PFSK-1 (cell line): Measurements from ENCODE around the gene MFSD6.

Experiments used
- FOXP2 ChIP-seq: optimal IDR thresholded peaks from 2 replicates; pipeline ENCODE3; 2011; ENCODE audit warnings: borderline replicate concordance, control low read depth, inconsistent platforms; ENCODE audit not compliant: insufficient read depth; ENCODE audit errors: extremely low read length, extremely low read depth
- POLR2AphosphoS5 ChIP-seq: IDR thresholded peaks from 2 replicates; pipeline ENCODE4 v1.6.1; 2012; ENCODE audit warnings: low read depth, mild to moderate bottlenecking, control low read depth, low read length, moderate library complexity
- SIN3A ChIP-seq: IDR thresholded peaks from 2 replicates; pipeline ENCODE4 v1.6.1; 2012; ENCODE audit warnings: mild to moderate bottlenecking, low read length, moderate library complexity, borderline replicate concordance; ENCODE audit not compliant: insufficient read depth
- TAF1 ChIP-seq: IDR thresholded peaks from 2 replicates; pipeline ENCODE4 v1.6.1; 2012; ENCODE audit warnings: low read length, control low read depth, borderline replicate concordance; ENCODE audit not compliant: insufficient read depth
- TF ChIP-seq, protein P1 (sequence below), 2 experiments: IDR thresholded peaks; 2 replicates each; pipeline versions ENCODE4 v1.6.1 to v1.8.0; 2011 to 2012; ENCODE audit warnings: low read depth in 2 of 2, low read length in 2 of 2, control low read depth in 1 of 2, inconsistent platforms in 1 of 2, mild to moderate bottlenecking in 1 of 2, moderate library complexity in 1 of 2; ENCODE audit not compliant: insufficient read depth in 1 of 2

The MFSD6 gene

DNA sequence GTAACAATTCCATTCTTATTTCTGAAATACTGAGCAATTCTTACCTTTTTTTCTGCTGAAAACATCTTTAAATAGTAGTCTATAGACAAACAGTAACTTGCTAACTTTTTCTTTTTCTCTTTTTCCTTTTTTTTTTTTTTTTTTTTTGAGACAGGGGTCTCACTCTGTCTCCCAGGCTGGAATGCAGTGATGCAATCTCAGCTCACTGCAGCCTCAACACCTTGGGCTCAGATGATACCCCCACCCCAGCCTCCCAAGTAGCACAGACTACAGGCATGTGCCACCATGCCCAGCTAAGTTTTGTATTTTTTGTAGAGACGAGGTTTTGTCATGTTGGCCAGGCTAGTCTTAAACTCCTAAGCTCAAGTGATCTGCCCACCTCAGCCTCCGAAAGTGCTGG, 42.2 kb downstream of the MFSD6 start:
- no peak for TF ChIP-seq POLR2AphosphoS5

DNA sequence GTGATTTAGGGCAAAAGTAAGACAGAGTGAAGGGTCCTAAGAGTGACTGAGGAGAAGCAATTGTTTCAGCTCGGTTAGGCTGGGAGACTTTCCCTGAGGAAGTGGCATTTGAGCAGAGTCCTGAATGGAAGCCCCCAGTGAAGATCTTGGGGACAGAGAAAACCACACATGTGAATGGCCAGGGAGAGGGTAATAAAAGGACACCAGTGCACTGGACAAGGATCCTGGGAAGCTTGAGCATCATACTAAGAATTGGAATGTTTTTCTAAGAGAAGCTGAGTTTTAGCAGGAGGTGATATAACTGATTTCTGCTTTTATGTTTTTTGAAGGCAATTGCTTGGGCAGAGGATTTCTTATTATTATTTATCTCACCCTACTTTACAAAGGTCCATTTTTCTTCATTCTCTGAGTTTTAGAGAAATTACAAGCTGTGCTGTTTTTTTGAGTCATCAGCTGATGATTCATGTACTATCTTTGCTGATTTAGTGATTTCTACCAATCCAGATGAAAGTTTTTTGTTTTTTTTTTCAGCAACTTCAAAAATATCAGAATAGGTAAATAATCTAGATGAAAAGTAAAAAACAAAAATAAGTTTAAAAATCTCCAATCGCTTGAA, 43.5 kb downstream of the MFSD6 start:
- TF ChIP-seq FOXP2: no peak
- TF ChIP-seq, protein P1, sequence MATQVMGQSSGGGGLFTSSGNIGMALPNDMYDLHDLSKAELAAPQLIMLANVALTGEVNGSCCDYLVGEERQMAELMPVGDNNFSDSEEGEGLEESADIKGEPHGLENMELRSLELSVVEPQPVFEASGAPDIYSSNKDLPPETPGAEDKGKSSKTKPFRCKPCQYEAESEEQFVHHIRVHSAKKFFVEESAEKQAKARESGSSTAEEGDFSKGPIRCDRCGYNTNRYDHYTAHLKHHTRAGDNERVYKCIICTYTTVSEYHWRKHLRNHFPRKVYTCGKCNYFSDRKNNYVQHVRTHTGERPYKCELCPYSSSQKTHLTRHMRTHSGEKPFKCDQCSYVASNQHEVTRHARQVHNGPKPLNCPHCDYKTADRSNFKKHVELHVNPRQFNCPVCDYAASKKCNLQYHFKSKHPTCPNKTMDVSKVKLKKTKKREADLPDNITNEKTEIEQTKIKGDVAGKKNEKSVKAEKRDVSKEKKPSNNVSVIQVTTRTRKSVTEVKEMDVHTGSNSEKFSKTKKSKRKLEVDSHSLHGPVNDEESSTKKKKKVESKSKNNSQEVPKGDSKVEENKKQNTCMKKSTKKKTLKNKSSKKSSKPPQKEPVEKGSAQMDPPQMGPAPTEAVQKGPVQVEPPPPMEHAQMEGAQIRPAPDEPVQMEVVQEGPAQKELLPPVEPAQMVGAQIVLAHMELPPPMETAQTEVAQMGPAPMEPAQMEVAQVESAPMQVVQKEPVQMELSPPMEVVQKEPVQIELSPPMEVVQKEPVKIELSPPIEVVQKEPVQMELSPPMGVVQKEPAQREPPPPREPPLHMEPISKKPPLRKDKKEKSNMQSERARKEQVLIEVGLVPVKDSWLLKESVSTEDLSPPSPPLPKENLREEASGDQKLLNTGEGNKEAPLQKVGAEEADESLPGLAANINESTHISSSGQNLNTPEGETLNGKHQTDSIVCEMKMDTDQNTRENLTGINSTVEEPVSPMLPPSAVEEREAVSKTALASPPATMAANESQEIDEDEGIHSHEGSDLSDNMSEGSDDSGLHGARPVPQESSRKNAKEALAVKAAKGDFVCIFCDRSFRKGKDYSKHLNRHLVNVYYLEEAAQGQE (IDR thresholded peaks at IDR 0.05; ENCODE audit: insufficient read depth in 1 of 2, low read depth in 2 of 2, low read length in 2 of 2): no peak
- TF ChIP-seq POLR2AphosphoS5: no peak
- TF ChIP-seq SIN3A: no peak
- no peak for TF ChIP-seq TAF1

DNA sequence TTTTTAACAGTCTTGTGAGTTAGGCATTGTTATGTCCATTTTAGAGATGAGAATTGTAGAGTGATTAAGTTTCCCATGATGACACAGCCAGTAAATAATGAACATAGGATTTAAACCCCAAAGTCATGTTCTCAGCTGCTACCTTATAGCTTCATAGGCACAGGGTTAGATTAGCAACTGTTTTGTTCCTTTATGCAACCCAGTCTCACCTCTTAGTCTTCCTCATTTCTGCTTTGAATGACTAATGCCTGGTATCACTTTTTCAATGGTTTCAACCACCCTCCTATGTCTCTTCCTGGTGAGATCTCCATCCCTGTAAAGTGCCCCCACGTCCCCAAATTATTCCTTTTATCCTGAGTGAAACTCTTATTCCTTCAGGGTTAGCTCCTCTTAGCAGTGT, 44.3 kb downstream of the MFSD6 start:
- TF ChIP-seq, protein P1 (IDR thresholded peaks at IDR 0.05; ENCODE audit: insufficient read depth in 1 of 2, low read depth in 2 of 2, low read length in 2 of 2): no peak
- TF ChIP-seq FOXP2: no peak
- no peak for TF ChIP-seq POLR2AphosphoS5
- no peak for TF ChIP-seq SIN3A
- TF ChIP-seq TAF1: no peak

DNA sequence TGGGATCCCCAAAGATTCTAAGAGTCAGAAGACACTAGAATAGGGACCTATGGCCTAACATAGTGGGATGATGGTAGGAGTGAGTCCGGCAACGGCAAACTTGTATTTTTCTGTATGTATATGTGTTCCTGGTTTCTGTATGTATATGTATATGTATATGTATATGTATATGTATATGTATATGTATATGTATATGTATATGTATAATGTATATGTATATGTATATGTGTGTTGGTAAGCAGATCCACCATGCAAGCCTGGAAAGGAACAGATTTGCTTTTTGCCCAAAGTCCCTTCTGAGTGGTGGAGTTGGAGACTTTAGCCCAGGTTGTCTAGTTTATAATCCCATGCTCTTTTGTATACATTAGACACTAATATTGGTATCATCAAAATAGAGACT, 46.6 kb downstream of the MFSD6 start:
- TF ChIP-seq, protein P1 (IDR thresholded peaks at IDR 0.05; ENCODE audit: insufficient read depth in 1 of 2, low read depth in 2 of 2, low read length in 2 of 2): no peak
- TF ChIP-seq SIN3A (no peak), POLR2AphosphoS5 (no peak), TAF1 (no peak), FOXP2 (no peak)

DNA sequence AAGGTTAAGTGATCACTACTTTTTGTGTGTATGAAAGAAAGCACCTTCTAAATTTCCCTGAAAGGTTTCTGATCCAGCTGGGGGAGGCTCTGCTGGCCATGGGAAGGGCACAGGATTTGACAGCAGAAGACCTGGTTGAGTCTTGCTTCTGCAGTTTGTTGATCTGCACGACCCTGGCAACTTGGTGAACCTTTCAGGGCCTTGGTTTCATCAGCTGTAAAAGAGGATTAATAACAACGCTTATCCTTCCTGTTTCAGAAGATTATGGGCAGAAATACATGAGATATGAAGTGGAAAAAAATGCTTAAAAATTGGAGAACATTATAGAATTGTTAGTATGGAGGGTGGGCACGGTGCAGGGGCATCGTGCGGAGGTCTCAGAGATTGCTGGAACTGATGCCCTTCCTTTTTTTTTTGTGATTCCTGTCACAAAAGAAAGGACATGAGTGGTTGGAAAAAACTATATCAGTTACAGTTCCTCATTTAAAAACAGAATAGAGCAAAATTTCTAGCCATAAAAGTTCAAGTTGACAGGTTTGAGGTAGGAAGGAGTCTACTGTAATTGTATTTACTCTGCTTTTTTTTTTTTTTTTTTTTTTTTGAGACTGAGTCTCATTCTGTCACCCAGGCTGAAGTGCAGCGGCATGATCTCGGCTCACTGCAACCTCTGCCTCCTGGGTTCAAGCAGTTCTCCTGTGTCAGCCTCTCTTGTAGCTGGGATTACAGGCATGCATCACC, 47.4 kb downstream of the MFSD6 start:
- TF ChIP-seq, protein P1 (IDR thresholded peaks at IDR 0.05; ENCODE audit: insufficient read depth in 1 of 2, low read depth in 2 of 2, low read length in 2 of 2): no peak
- TF ChIP-seq FOXP2 (no peak), POLR2AphosphoS5 (no peak), TAF1 (no peak), SIN3A (no peak)
